Measurements from ENCODE around the gene ESAM.

The ESAM gene

GRCh38 chr11:124769806-124770774, 8.0 kb upstream of the ESAM start:
- DNase-seq = no peak

- no peak for DNase-seq
Measured at GRCh38 chr11:124768914-124769313, 6.8 kb upstream of the ESAM start.

GRCh38 chr11:124766156-124766555, 4.1 kb upstream of the ESAM start:
- no peak for DNase-seq

GRCh38 chr11:124763156-124763947, 1.3 kb upstream of the ESAM start:
- peak; percentile 85 for DNase-seq

- no peak for DNase-seq
Measured at GRCh38 chr11:124762624-124763155, 600 bp upstream of the ESAM start.

- DNase-seq = no peak
Measured at GRCh38 chr11:124761301-124762104, 587 bp downstream of the ESAM start.

GRCh38 chr11:124760806-124761205, 1.3 kb downstream of the ESAM start:
- DNase-seq = no peak

GRCh38 chr11:124760205-124760652, 1.9 kb downstream of the ESAM start:
- DNase-seq = no peak

- no peak for DNase-seq
Measured at GRCh38 chr11:124759266-124760204, 2.6 kb downstream of the ESAM start.

- DNase-seq = peak; percentile 68
Measured at GRCh38 chr11:124758355-124759265, 3.5 kb downstream of the ESAM start.

GRCh38 chr11:124757320-124757719, 4.8 kb downstream of the ESAM start:
- DNase-seq = no peak

GRCh38 chr11:124756753-124757227, 5.3 kb downstream of the ESAM start:
- DNase-seq = no peak

GRCh38 chr11:124756033-124756752, 5.9 kb downstream of the ESAM start:
- DNase-seq = no peak

- DNase-seq = no peak
Measured at GRCh38 chr11:124754710-124755109, 7.4 kb downstream of the ESAM start.

- no peak for DNase-seq
Measured at GRCh38 chr11:124754309-124754708, 7.8 kb downstream of the ESAM start.

- no peak for DNase-seq
Measured at GRCh38 chr11:124753624-124754023, 8.5 kb downstream of the ESAM start.

GRCh38 chr11:124753205-124753604, 8.9 kb downstream of the ESAM start:
- DNase-seq = no peak

GRCh38 chr11:124752471-124753102, 9.5 kb downstream of the ESAM start:
- DNase-seq = no peak
